ENCODE data around the gene RAB36. TPM values are rescaled to one million over a fixed set of nuclear protein-coding genes. Genes with fewer than 3 reads are reported as not detected.

RAB36 gene
- total RNA-seq, 1 donor from 2014 or later: 2.2 TPM

DNA sequence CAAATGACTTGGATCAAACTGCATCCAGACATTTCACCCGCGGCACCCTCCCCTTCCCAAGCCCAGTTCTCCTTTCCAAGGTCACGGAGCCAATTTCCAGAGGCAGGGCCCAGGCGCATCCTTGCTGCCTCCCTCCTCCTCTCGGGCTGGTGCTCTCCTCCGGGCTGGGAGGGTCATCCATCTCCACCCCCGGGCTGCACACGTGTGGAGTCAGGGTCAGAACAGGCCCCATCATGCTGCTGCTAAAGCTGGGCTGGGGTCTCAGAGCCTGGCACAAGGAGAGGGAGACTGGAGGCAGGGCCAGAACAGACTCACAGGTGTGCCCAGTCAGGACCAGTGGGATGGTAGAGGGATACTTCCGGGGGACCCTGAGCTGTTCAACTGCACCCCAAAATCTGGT lies 17.5 kb upstream of the RAB36 start:
- no peak overlapping the region for H3K27ac Mint-ChIP-seq (ENCODE audit: unreplicated experiment)
- TF ChIP-seq, protein P1, sequence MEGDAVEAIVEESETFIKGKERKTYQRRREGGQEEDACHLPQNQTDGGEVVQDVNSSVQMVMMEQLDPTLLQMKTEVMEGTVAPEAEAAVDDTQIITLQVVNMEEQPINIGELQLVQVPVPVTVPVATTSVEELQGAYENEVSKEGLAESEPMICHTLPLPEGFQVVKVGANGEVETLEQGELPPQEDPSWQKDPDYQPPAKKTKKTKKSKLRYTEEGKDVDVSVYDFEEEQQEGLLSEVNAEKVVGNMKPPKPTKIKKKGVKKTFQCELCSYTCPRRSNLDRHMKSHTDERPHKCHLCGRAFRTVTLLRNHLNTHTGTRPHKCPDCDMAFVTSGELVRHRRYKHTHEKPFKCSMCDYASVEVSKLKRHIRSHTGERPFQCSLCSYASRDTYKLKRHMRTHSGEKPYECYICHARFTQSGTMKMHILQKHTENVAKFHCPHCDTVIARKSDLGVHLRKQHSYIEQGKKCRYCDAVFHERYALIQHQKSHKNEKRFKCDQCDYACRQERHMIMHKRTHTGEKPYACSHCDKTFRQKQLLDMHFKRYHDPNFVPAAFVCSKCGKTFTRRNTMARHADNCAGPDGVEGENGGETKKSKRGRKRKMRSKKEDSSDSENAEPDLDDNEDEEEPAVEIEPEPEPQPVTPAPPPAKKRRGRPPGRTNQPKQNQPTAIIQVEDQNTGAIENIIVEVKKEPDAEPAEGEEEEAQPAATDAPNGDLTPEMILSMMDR (IDR thresholded peaks at IDR 0.05; ENCODE audit: unreplicated experiment): no peak
- H3K27me3 Mint-ChIP-seq (ENCODE audit: unreplicated experiment): peaks cover 9% of the 10 kb centered on the region
- H3K36me3 Mint-ChIP-seq (ENCODE audit: low read depth, unreplicated experiment): no peaks in the 10 kb centered on the region
- no peak overlapping the region for H3K4me3 Mint-ChIP-seq (ENCODE audit: unreplicated experiment)
- no peaks in the 10 kb centered on the region for H3K9me3 Mint-ChIP-seq (ENCODE audit: unreplicated experiment)
- DNase-seq (ENCODE audit: low spot score): no peak
- no peaks in the 10 kb centered on the region for H3K4me1 Mint-ChIP-seq (ENCODE audit: unreplicated experiment)

DNA sequence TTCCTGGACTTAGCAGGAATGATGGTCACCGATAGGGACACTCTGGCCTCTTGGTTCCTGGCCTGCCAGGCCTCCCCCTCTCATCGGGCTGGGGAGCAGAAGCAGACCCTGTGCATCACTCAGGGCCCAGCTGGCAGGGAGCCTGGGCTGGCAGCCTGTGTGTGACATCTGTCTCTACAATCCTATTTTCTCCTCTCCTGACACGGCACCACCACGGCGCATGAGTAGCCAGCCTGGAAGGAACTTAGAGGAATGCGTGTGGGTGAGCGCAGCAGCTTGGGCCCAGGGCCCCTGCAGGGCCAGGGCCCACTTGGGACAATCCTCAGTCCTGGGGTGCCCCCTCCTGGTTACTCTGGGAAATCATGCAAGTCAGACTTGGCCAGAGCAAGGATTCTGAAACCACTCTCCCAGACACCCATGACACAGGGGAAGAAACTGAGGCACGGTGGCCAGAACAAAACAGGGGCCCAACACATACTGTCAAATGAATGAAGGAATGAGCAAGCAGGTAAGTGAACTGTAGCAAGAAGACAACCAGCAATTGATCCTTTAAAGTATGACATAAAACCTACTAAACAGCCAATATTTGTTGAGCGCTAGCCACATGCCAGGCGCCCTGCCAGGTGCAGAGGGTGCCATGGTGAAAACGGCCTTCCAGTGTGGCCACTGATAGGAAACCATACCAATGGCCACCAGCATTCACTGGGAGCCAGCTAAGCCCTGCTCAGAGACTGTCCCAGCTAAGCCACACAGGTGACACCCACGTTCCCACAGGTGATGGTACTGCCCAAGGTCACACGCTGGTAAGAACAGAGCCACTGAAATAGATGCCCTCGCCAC lies 16.8 kb upstream of the RAB36 start:
- DNase-seq (ENCODE audit: low spot score): peak; percentile 87
- TF ChIP-seq, protein P1 (IDR thresholded peaks at IDR 0.05; ENCODE audit: unreplicated experiment): peak; percentile 84
- H3K36me3 Mint-ChIP-seq (ENCODE audit: low read depth, unreplicated experiment): no peaks in the 10 kb centered on the region
- H3K4me1 Mint-ChIP-seq (ENCODE audit: unreplicated experiment): no peaks in the 10 kb centered on the region
- no peak overlapping the region for H3K4me3 Mint-ChIP-seq (ENCODE audit: unreplicated experiment)
- no peaks in the 10 kb centered on the region for H3K9me3 Mint-ChIP-seq (ENCODE audit: unreplicated experiment)
- no peak overlapping the region for H3K27ac Mint-ChIP-seq (ENCODE audit: unreplicated experiment)
- H3K27me3 Mint-ChIP-seq (ENCODE audit: unreplicated experiment): peaks cover 7% of the 10 kb centered on the region

DNA sequence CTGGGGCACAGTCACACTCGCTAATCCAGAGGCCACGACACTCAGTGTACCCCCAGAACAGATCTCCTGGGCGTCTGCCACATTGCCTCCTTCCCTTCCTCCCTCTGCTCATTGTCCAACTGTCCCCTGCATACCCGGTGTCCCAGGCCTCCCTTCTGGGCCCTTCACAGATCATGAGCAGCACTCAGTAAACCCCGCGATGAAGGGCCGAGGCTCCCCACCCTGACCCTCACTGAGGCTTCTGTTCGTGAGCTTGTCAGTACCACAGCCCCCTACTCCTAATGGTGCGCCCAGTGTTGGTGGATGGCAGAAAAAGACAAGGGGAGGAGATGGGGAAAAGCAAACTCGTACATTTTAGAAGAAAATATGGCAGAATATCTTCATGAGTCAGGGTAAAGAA lies 16.1 kb upstream of the RAB36 start:
- no peaks in the 10 kb centered on the region for H3K4me1 Mint-ChIP-seq (ENCODE audit: unreplicated experiment)
- H3K27me3 Mint-ChIP-seq (ENCODE audit: unreplicated experiment): peaks cover 7% of the 10 kb centered on the region
- DNase-seq (ENCODE audit: low spot score): no peak
- H3K36me3 Mint-ChIP-seq (ENCODE audit: low read depth, unreplicated experiment): no peaks in the 10 kb centered on the region
- H3K4me3 Mint-ChIP-seq (ENCODE audit: unreplicated experiment): no peak overlapping the region
- H3K9me3 Mint-ChIP-seq (ENCODE audit: unreplicated experiment): no peaks in the 10 kb centered on the region
- H3K27ac Mint-ChIP-seq (ENCODE audit: unreplicated experiment): no peak overlapping the region
- TF ChIP-seq, protein P1 (IDR thresholded peaks at IDR 0.05; ENCODE audit: unreplicated experiment): no peak

DNA sequence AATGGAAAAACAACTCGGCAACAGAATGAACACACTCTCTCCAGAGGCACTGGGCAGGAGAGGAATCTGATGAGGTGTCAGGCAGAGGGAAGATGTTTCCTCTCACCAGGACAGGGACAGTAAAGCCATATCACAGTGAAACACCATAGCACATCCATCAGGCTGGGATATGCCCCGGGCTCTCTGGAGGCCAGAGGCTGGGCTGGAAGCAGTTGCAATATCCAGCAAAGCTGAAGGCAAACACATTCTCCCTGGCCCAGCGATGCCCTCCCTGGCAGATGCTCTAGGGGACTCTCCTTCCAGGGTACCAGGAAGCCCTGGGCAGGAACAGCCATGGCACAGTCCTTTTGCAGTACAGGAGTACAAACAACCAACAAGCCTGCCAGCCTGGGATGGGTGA lies 14.6 kb upstream of the RAB36 start:
- Mint-ChIP-seq H3K36me3 (ENCODE audit: low read depth, unreplicated experiment) (no peaks in the 10 kb centered on the region), H3K4me1 (ENCODE audit: unreplicated experiment) (no peaks in the 10 kb centered on the region), H3K27ac (ENCODE audit: unreplicated experiment) (no peak overlapping the region), H3K9me3 (ENCODE audit: unreplicated experiment) (no peaks in the 10 kb centered on the region), H3K27me3 (ENCODE audit: unreplicated experiment) (peaks cover 7% of the 10 kb centered on the region), H3K4me3 (ENCODE audit: unreplicated experiment) (no peak overlapping the region)
- TF ChIP-seq, protein P1 (IDR thresholded peaks at IDR 0.05; ENCODE audit: unreplicated experiment): no peak
- no peak for DNase-seq (ENCODE audit: low spot score)

DNA sequence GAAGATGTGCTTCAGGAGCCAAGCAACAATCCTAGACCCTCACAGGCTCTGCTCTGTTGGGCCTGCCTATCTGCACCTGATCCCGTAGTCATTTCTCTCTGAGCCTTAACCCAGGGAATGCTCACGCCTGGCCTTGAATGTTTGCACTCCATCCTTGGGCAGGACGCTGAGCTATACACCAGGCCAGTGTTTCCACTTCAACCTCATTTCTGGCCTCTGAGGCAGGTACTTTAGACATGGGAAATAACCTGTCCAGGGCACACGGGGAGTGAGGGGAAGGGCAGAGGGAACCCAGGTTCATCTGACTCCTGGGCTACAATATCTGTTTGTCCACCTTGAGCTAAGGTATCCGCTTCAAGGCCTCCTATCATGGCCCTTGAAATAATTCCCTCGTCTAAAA lies 13.3 kb upstream of the RAB36 start:
- H3K4me3 Mint-ChIP-seq (ENCODE audit: unreplicated experiment): no peak overlapping the region
- no peaks in the 10 kb centered on the region for H3K9me3 Mint-ChIP-seq (ENCODE audit: unreplicated experiment)
- H3K36me3 Mint-ChIP-seq (ENCODE audit: low read depth, unreplicated experiment): no peaks in the 10 kb centered on the region
- peaks cover 4% of the 10 kb centered on the region for H3K27me3 Mint-ChIP-seq (ENCODE audit: unreplicated experiment)
- TF ChIP-seq, protein P1 (IDR thresholded peaks at IDR 0.05; ENCODE audit: unreplicated experiment): no peak
- no peak for DNase-seq (ENCODE audit: low spot score)
- H3K27ac Mint-ChIP-seq (ENCODE audit: unreplicated experiment): no peak overlapping the region
- no peaks in the 10 kb centered on the region for H3K4me1 Mint-ChIP-seq (ENCODE audit: unreplicated experiment)

Measured in endothelial cell (in vitro differentiated cells).